BE2C (cell line): ENCODE measurements around the gene BBS10.

Experiments used
- DNase-seq: peaks from one replicate; pipeline ENCODE4 v3.0.0-alpha.2; 2020
- H3K27me3 ChIP-seq: fragments of 250-450 bp; sonication (Bioruptor Pico); 2 replicates; pipeline ENCODE4 v1.5.1; 2020; ENCODE audit warnings: mild to moderate bottlenecking
- H3K36me3 ChIP-seq: fragments of 250-450 bp; sonication (Bioruptor Pico); 2 replicates; pipeline ENCODE4 v1.5.1; 2020; ENCODE audit warnings: mild to moderate bottlenecking
- H3K4me1 ChIP-seq: fragments of 250-450 bp; sonication (Bioruptor Pico); 2 replicates; pipeline ENCODE4 v1.5.1; 2020
- H3K4me3 ChIP-seq: 2 replicates; pipeline ENCODE4 v1.5.1; 2011; ENCODE audit warnings: low read depth, low read length
- H3K9me3 ChIP-seq: fragments of 250-450 bp; sonication (Bioruptor Pico); 2 replicates; pipeline ENCODE4 v1.5.1; 2020
- TF ChIP-seq, protein P1 (sequence below): IDR thresholded peaks from 2 replicates; pipeline ENCODE4 v1.5.1; 2012; ENCODE audit warnings: mild to moderate bottlenecking, low read depth, low read length

BBS10 gene

DNA sequence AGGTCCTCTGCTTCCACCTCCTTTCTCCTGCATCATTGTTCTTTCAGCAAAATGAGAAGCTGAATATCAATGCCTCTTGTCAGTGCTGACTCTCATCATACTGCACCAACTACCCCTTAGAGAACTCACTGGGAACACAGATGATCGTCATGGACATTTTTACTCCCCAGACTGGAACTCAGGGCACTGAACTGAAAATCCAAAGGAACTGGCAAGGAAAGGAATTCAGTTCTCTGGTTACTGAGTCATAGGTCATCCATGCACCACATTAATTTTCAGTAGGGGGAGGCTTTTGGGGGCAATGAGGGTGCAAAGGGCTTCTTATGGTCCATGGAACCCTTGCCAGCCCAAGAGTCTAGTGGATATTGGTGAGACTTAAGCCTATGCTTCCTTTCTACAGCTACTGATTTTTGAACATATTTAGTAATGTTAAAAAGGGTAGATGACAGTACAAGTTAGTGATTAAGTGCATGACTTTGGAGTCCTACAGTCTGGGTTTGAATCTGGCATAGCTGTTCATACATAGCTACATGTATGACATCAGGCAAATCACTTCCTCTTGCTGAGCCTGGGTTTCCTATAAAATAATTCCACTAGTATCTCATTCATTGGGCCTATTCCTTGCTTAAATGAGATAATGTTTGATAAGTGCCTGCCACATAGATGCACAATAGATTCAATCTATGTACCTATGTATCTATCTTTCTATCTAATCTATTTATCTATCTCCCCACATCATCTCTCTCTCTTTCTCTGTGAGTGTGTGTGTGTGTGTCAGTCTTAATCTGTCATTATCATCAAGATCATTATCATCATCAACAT lies 29.2 kb downstream of the BBS10 start:
- Histone ChIP-seq H3K27me3 (peaks cover 4% of the 10 kb centered on the region; the same call in 1 of the 2 replicates), H3K9me3 (no peaks in the 10 kb centered on the region), H3K4me3 (no peak overlapping the region), H3K4me1 (no peaks in the 10 kb centered on the region), H3K36me3 (no peaks in the 10 kb centered on the region)
- no peak for DNase-seq
- TF ChIP-seq, protein P1, sequence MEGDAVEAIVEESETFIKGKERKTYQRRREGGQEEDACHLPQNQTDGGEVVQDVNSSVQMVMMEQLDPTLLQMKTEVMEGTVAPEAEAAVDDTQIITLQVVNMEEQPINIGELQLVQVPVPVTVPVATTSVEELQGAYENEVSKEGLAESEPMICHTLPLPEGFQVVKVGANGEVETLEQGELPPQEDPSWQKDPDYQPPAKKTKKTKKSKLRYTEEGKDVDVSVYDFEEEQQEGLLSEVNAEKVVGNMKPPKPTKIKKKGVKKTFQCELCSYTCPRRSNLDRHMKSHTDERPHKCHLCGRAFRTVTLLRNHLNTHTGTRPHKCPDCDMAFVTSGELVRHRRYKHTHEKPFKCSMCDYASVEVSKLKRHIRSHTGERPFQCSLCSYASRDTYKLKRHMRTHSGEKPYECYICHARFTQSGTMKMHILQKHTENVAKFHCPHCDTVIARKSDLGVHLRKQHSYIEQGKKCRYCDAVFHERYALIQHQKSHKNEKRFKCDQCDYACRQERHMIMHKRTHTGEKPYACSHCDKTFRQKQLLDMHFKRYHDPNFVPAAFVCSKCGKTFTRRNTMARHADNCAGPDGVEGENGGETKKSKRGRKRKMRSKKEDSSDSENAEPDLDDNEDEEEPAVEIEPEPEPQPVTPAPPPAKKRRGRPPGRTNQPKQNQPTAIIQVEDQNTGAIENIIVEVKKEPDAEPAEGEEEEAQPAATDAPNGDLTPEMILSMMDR, result no peak

DNA sequence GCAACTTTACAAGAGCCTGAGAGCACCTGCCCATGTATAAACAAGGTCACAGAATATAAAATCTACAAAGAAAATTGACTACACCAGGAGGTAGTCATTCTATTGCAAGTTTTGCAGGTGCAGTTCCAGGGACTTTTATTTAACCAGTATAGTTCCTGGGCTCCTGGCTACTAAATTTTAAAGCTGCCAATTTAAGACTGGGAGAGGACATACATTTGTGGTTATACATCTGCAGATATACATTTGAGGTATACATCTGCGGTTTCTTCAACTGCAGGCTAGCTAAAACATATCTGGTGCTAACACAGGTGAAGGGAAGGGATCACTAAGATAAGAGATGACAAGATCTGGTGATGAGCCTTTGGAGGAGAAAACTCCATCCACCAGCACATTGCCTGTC lies 30.2 kb downstream of the BBS10 start:
- Histone ChIP-seq H3K4me1 (no peaks in the 10 kb centered on the region), H3K9me3 (no peaks in the 10 kb centered on the region), H3K4me3 (no peak overlapping the region), H3K27me3 (peaks cover 4% of the 10 kb centered on the region; the same call in 1 of the 2 replicates), H3K36me3 (no peaks in the 10 kb centered on the region)
- no peak for DNase-seq
- TF ChIP-seq, protein P1, result no peak

GRCh38 chr12:76316468-76316867 lies 31.7 kb downstream of the BBS10 start:
- no peaks in the 10 kb centered on the region for H3K4me1 ChIP-seq
- H3K9me3 ChIP-seq, result no peaks in the 10 kb centered on the region
- no peaks in the 10 kb centered on the region for H3K36me3 ChIP-seq

DNA sequence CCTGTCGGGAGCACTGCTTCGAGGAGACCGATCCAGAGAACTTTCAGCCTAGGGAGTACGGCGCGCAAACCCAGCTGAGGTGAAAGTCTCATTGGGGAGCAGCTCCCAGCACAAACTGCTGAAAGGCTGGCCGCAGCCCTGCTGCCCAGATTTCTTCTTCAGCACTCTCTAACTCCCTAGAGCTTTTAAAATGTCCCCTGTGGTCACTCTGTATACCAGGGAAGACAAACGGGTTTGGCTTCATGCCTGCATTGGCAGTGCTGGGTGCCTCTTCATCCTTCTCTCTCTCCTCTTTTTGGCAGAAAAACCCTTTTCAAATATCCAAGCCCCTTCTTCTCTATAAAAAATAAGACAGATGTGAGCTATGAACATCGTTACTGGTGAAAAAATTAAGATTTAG lies 34.9 kb downstream of the BBS10 start:
- H3K4me1 ChIP-seq, result no peaks in the 10 kb centered on the region
- no peaks in the 10 kb centered on the region for H3K9me3 ChIP-seq
- H3K36me3 ChIP-seq, result no peaks in the 10 kb centered on the region
- DNase-seq, result no peak
- TF ChIP-seq, protein P1, result no peak
- H3K4me3 ChIP-seq, result no peak overlapping the region
- H3K27me3 ChIP-seq, result peaks cover 11% of the 10 kb centered on the region

More at GRCh38 chr12:76316468-76316867, 31.7 kb downstream of the BBS10 start:
- peaks cover 4% of the 10 kb centered on the region; the same call in 1 of the 2 replicates for H3K27me3 ChIP-seq
- TF ChIP-seq, protein P1, result no peak
- H3K4me3 ChIP-seq, result no peak overlapping the region
- DNase-seq, result no peak

DNA sequence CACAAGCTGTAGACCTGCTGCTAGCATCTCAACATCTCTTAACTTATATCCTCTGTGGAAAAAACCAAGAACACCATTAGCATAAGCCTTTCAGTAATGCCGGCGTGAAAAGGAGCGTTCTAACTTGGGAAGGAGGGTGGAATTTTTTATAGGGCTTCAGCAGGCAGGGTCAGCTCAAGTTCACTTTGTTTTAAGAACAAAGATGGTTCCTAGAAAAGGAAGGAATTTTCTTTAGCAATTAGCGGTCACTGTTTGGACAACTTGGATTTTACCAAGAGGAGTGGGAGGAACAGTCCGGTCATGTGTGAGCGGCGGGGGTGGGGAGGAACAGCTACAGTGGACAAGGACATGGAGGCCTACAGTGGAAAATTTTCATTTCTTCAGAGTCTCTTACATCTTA lies 35.9 kb downstream of the BBS10 start:
- no peak for DNase-seq
- no peaks in the 10 kb centered on the region for H3K9me3 ChIP-seq
- no peak overlapping the region for H3K4me3 ChIP-seq
- no peaks in the 10 kb centered on the region for H3K36me3 ChIP-seq
- H3K27me3 ChIP-seq, result peaks cover 11% of the 10 kb centered on the region
- no peaks in the 10 kb centered on the region for H3K4me1 ChIP-seq
- TF ChIP-seq, protein P1, result no peak

DNA sequence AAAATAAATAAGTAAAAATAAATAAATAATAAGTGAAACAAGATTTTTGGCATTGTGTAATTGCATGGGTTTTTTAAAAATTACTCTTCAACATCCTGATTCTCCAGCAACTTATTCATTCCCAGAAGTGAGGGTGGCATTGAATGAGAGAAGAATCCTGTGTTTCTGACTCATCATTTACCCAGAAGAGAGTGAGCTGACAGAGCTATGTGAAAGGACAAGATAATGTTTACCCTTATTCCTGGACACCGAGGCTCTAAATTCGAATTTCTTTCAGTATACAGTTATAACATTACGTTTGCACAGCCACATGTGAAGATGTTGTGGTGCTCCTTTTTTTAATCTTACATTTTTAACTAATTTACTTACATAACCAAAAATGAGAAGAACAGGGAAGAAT lies 36.4 kb downstream of the BBS10 start:
- no peak overlapping the region for H3K4me3 ChIP-seq
- no peak for DNase-seq
- TF ChIP-seq, protein P1, result no peak
- H3K27me3 ChIP-seq, result peaks cover 11% of the 10 kb centered on the region
- H3K4me1 ChIP-seq, result no peaks in the 10 kb centered on the region
- H3K9me3 ChIP-seq, result no peaks in the 10 kb centered on the region
- H3K36me3 ChIP-seq, result no peaks in the 10 kb centered on the region
